GM12878 (cell line): ENCODE results near the gene NRBF2. TPM values are rescaled to one million over a fixed set of nuclear protein-coding genes. Genes with fewer than 3 reads are reported as not detected.

Experiments used
- ATAC-seq: fragments of 200-7000 bp; cut with Tn5 transposase; 3 replicates; pipeline ENCODE4 v1.9.1; 2020; ENCODE audit warnings: mild to moderate bottlenecking, moderate library complexity
- BruUV-seq: library from RNA; stranded (reverse); fragments of 400-500 nt; replicated peaks from 2 replicates; lab custom pipeline; 2021; lab: Mats Ljungman, UMichigan
- CTCF ChIA-PET: fragments of 300-600 bp; sonication (Branson Sonifier 250); formaldehyde crosslinking; extraction: SDS; loops from one replicate; lab custom pipeline; 2021; ENCODE audit warnings: inconsistent platforms; lab: Yijun Ruan, JAX
- POLR2A ChIA-PET: fragments of 350-600 bp; formaldehyde crosslinking; extraction: SDS; loops from one replicate; lab custom pipeline; 2021; ENCODE audit warnings: inconsistent platforms; lab: Charles Lee
- RAD21 ChIA-PET: fragments of 300-600 bp; sonication (Branson Sonifier 250); formaldehyde crosslinking; loops from one replicate; lab custom pipeline; 2023; ENCODE audit warnings: antibody characterized with exemption; ENCODE audit not compliant: unreplicated experiment; lab: Charles Lee
- SMC1A ChIA-PET: fragments of 300-600 bp; sonication (Branson Sonifier 250); formaldehyde crosslinking; loops from one replicate; lab custom pipeline; 2023; ENCODE audit not compliant: unreplicated experiment, uncharacterized antibody; lab: Charles Lee
- DNase-seq: peaks from one replicate; pipeline ENCODE4 v3.0.0-alpha.2; 2011; ENCODE audit warnings: low read depth, low spot score
- FAIRE-seq: peaks from 3 replicates; lab custom pipeline; 2011; peaks lifted over from hg19 to GRCh38; lab: Jason Lieb, UNC
- H2AFZ ChIP-seq: 2 replicates; pipeline ENCODE4 v1.6.0; 2011; ENCODE audit warnings: low read depth, low read length, control low read depth; ENCODE audit not compliant: control insufficient read depth
- H3K27ac ChIP-seq: 2 replicates; pipeline ENCODE4 v1.5.1; 2011; ENCODE audit warnings: control low read depth; ENCODE audit not compliant: control insufficient read depth, insufficient read depth
- H3K27me3 ChIP-seq, 2 experiments: replicated peaks in 1 of 2; 2 replicates each; pipeline versions ENCODE4 v1.6.0 to v1.6.1; 2011; ENCODE audit warnings: low read length in 1 of 2; ENCODE audit not compliant: control insufficient read depth in 2 of 2, insufficient read depth in 2 of 2
- H3K36me3 ChIP-seq, 2 experiments: 2 replicates each; pipeline ENCODE4 v1.5.1; 2011; ENCODE audit warnings: low read length in 1 of 2; ENCODE audit not compliant: control insufficient read depth in 2 of 2, insufficient read depth in 2 of 2
- H3K4me1 ChIP-seq: 2 replicates; pipeline ENCODE4 v1.6.1; 2011; ENCODE audit warnings: mild to moderate bottlenecking, low read length, moderate library complexity, mixed read lengths; ENCODE audit not compliant: control insufficient read depth, insufficient read depth
- H3K4me2 ChIP-seq: 2 replicates; pipeline ENCODE4 v1.6.0; 2011; ENCODE audit warnings: control low read depth; ENCODE audit not compliant: control insufficient read depth, insufficient read depth
- H3K4me3 ChIP-seq: fragments of 200-600 bp; sonication (generic); 2 replicates; pipeline ENCODE4 v1.5.1; 2016
- H3K79me2 ChIP-seq: 2 replicates; pipeline ENCODE4 v1.6.0; 2011; ENCODE audit warnings: low read length; ENCODE audit not compliant: control insufficient read depth, insufficient read depth
- H3K9ac ChIP-seq: 2 replicates; pipeline ENCODE4 v1.8.0; 2011; ENCODE audit warnings: low read length, control low read depth, mixed read lengths; ENCODE audit not compliant: control insufficient read depth, insufficient read depth
- H3K9me3 ChIP-seq: replicated peaks from 3 replicates; pipeline ENCODE4 v1.5.1; 2011; ENCODE audit warnings: mild to moderate bottlenecking, low read length; ENCODE audit not compliant: control insufficient read depth, insufficient read depth
- H4K20me1 ChIP-seq: 2 replicates; pipeline ENCODE4 v1.6.0; 2011; ENCODE audit not compliant: control insufficient read depth, insufficient read depth
- CBFB ChIP-seq: IDR thresholded peaks from 2 replicates; pipeline ENCODE4 v1.6.1; 2016; ENCODE audit warnings: antibody characterized with exemption, low read depth
- CHD2 ChIP-seq: IDR thresholded peaks from 2 replicates; pipeline ENCODE4 v1.6.1; 2011; ENCODE audit warnings: low read depth, low read length, improper control_type of control experiment, borderline replicate concordance
- FOXK2 ChIP-seq: fragments of 450-650 bp; IDR thresholded peaks from 2 replicates; pipeline ENCODE4 v1.6.1; 2017; ENCODE audit warnings: mild to moderate bottlenecking, moderate library complexity
- HDGF ChIP-seq: fragments of 450-650 bp; IDR thresholded peaks from 2 replicates; pipeline ENCODE4 v1.6.1; 2016; ENCODE audit warnings: antibody characterized with exemption
- MEF2A ChIP-seq: IDR thresholded peaks from 2 replicates; pipeline ENCODE4 v1.6.1; 2011; ENCODE audit warnings: low read depth, mild to moderate bottlenecking, low read length, moderate library complexity; ENCODE audit not compliant: insufficient read depth
- MXI1 ChIP-seq: fragments of 150-350 bp; IDR thresholded peaks from 2 replicates; pipeline ENCODE4 v1.6.1; 2011; ENCODE audit warnings: low read depth, mild to moderate bottlenecking, inconsistent platforms, low read length, improper control_type of control experiment
- NFXL1 ChIP-seq: fragments of 450-650 bp; IDR thresholded peaks from 2 replicates; pipeline ENCODE4 v1.6.1; 2017; ENCODE audit warnings: antibody characterized with exemption, mild to moderate bottlenecking, borderline replicate concordance
- RFX5 ChIP-seq: IDR thresholded peaks from 2 replicates; pipeline ENCODE4 v1.6.1; 2011; ENCODE audit warnings: low read depth, low read length, improper control_type of control experiment
- ZNF217 ChIP-seq: fragments of 450-650 bp; IDR thresholded peaks from 2 replicates; pipeline ENCODE4 v1.6.1; 2017; ENCODE audit warnings: antibody characterized with exemption, mild to moderate bottlenecking
- WGBS: methylation state at CpG from one replicate; pipeline ENCODE4 v1.1.6; 2016; ENCODE audit warnings: low lambda C conversion rate; ENCODE audit not compliant: insufficient replicate concordance, insufficient coverage; ENCODE audit errors: missing lambda C conversion rate; 5-methylcytosine and 5-hydroxymethylcytosine counted together
- in situ Hi-C: fragments of 300-500 bp; cut with MboI; formaldehyde crosslinking; loops from 9 replicates; pipeline ENCODE4 v1.14.3; 2018; ENCODE audit warnings: mixed read lengths
- intact Hi-C: fragments of 100-400 bp; cut with micrococcal nuclease; formaldehyde crosslinking; loops from one replicate; pipeline ENCODE4 v1.14.2; 2022; ENCODE audit not compliant: unreplicated experiment
- polyA plus RNA-seq, 11 experiments: library from polyadenylated mRNA; depleted of rRNA in 4 of 11; unstranded in 6 of 11; stranded (reverse) in 5 of 11; fragments of >200 nt; fragmentation: Nextera tagmentation in 4 of 11; fragmentation: Illumina TruSeq in 1 of 11; extraction: Ambion mirVana in 4 of 11; extraction: Trizol in 1 of 11; gene quantifications; 1 replicate in 1 of 11; 2 replicates in 10 of 11; pipeline versions ENCODE4 v1.2.1 to v1.2.3, GENCODE V29; 2011 to 2016; ENCODE audit warnings: inconsistent platforms in 2 of 11, missing spikeins in 2 of 11, low read depth in 1 of 11
- total RNA-seq, 4 experiments: library from RNA; depleted of rRNA in 3 of 4; stranded (reverse); fragments of >200 nt in 3 of 4; fragmentation: Illumina TruSeq in 1 of 4; extraction: Trizol in 1 of 4; gene quantifications; 2 replicates each; pipeline versions ENCODE4 v1.2.1 to v1.2.3, GENCODE V29; 2013 to 2021
- TF ChIP-seq, protein P1 (sequence below): IDR thresholded peaks from 2 replicates; pipeline ENCODE4 v1.6.1; 2011; ENCODE audit warnings: low read depth, low read length, improper control_type of control experiment, borderline replicate concordance
- TF ChIP-seq, protein P2 (sequence below): fragments of 450-650 bp; IDR thresholded peaks from 2 replicates; pipeline ENCODE4 v1.6.1; 2017; ENCODE audit warnings: mild to moderate bottlenecking, moderate library complexity

NRBF2 gene
- total and polyA plus RNA-seq, 10 of the 15 experiments (the other 5 are each of a cell fraction or from before 2014, with no cell fraction given): 17.8 to 39.8 (median 27.7) TPM

DNA sequence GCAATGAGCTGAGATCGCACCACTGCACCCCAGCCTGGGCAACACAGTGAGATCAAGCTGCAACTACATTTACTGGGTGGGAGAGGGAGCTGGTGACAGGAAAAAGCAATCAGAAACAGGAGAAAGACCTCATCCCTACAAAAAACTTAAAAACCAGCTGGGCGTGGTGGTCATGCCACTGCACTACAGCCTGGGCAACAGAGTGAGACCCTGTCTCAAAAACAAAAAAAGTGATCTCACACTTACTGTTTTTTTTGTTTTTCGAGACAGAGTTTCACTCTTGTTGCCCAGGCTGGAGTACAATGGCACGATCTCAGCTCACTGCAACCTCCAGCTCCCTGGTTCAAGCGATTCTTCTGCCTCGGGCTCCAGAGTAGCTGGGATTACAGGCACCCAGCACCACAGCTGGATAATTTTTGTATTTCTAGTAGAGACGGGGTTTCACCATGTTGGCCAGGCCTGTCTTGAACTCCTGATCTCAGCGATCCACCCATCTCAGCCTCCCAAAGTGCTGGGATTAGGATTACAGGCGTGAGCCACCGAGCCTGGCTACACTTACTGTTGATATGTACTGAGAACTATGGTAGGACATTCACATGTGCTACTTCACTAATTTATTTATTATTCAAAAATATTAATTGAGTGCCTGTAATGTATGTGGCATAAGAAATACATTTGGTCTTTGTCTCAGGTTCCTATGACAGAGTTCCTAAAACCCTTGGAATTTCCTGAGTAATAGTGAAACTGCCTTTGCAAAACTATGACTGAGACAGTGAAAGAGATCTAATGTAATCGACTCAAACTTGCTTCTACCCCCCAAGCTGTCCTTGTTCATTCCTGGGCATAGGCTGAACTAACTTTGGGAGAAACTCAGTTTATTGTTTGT lies 27.7 kb upstream of the NRBF2 start:
- no peak overlapping the region for H3K4me3 ChIP-seq
- DNase-seq (no peak), FAIRE-seq (no peak), ATAC-seq (no peak)
- intact Hi-C loops (no loop called here), in situ Hi-C loops (no loop called here)
- H3K9ac ChIP-seq: no peak overlapping the region
- no TSS peak for BruUV-seq
- no peaks in the 10 kb centered on the region for H3K27me3 ChIP-seq
- H2AFZ ChIP-seq: no peak overlapping the region
- H4K20me1 ChIP-seq: no peaks in the 10 kb centered on the region
- RAD21 ChIA-PET: interaction anchor here (0.6 kb wide), 1 partner anchor 53 kb away, joined by 3 read pairs; no protein-coding TSS in a partner anchor
- no peaks in the 10 kb centered on the region for H3K4me1 ChIP-seq
- TF ChIP-seq, protein P1, sequence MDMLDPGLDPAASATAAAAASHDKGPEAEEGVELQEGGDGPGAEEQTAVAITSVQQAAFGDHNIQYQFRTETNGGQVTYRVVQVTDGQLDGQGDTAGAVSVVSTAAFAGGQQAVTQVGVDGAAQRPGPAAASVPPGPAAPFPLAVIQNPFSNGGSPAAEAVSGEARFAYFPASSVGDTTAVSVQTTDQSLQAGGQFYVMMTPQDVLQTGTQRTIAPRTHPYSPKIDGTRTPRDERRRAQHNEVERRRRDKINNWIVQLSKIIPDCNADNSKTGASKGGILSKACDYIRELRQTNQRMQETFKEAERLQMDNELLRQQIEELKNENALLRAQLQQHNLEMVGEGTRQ: no peak
- TF ChIP-seq HDGF: no peak
- no peak for TF ChIP-seq ZNF217
- TF ChIP-seq FOXK2: no peak
- no peak for TF ChIP-seq CBFB
- TF ChIP-seq MXI1: no peak
- no peak for TF ChIP-seq MEF2A
- TF ChIP-seq RFX5: no peak
- TF ChIP-seq, protein P2, sequence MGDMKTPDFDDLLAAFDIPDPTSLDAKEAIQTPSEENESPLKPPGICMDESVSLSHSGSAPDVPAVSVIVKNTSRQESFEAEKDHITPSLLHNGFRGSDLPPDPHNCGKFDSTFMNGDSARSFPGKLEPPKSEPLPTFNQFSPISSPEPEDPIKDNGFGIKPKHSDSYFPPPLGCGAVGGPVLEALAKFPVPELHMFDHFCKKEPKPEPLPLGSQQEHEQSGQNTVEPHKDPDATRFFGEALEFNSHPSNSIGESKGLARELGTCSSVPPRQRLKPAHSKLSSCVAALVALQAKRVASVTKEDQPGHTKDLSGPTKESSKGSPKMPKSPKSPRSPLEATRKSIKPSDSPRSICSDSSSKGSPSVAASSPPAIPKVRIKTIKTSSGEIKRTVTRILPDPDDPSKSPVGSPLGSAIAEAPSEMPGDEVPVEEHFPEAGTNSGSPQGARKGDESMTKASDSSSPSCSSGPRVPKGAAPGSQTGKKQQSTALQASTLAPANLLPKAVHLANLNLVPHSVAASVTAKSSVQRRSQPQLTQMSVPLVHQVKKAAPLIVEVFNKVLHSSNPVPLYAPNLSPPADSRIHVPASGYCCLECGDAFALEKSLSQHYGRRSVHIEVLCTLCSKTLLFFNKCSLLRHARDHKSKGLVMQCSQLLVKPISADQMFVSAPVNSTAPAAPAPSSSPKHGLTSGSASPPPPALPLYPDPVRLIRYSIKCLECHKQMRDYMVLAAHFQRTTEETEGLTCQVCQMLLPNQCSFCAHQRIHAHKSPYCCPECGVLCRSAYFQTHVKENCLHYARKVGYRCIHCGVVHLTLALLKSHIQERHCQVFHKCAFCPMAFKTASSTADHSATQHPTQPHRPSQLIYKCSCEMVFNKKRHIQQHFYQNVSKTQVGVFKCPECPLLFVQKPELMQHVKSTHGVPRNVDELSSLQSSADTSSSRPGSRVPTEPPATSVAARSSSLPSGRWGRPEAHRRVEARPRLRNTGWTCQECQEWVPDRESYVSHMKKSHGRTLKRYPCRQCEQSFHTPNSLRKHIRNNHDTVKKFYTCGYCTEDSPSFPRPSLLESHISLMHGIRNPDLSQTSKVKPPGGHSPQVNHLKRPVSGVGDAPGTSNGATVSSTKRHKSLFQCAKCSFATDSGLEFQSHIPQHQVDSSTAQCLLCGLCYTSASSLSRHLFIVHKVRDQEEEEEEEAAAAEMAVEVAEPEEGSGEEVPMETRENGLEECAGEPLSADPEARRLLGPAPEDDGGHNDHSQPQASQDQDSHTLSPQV: no peak
- no peak for TF ChIP-seq CHD2
- no peak for TF ChIP-seq NFXL1
- TF ChIP-seq, all 136 proteins: peak for 0
- no peaks in the 10 kb centered on the region for H3K79me2 ChIP-seq
- no peaks in the 10 kb centered on the region; the same call in 2 of the 3 replicates for H3K9me3 ChIP-seq
- ChIA-PET SMC1A (interaction anchor here (0.8 to 1.8 kb wide), 4 partner anchors 32 to 614 kb away, joined by 3 to 4 read pairs (median 3); no protein-coding TSS in a partner anchor), POLR2A (interaction anchor here (1.0 kb wide), 1 partner anchor 30 kb away, joined by 5 read pairs; no protein-coding TSS in a partner anchor), CTCF (interaction anchor here (2.8 kb wide), 1 partner anchor 52 kb away, joined by 8 read pairs; no protein-coding TSS in a partner anchor)
- no peak overlapping the region for H3K27ac ChIP-seq
- H3K4me2 ChIP-seq: no peak overlapping the region
- WGBS: 42% methylated on average over 11 of the region's 11 CpGs
- H3K36me3 ChIP-seq: no peaks in the 10 kb centered on the region
